NCI-H510A (cell line): ENCODE data around the gene SLC8A1.

Experiments
- DNase-seq: peaks from one replicate; lab custom pipeline; 2025; lab: John Stamatoyannopoulos, UW

SLC8A1 gene

GRCh38 chr2:40353231-40353630, 98.7 kb downstream of the SLC8A1 start:
- no peak for DNase-seq

GRCh38 chr2:40352703-40353099, 99.2 kb downstream of the SLC8A1 start:
- no peak for DNase-seq

GRCh38 chr2:40352041-40352702, 99.7 kb downstream of the SLC8A1 start:
- DNase-seq = no peak

GRCh38 chr2:40348665-40349064, 103.2 kb downstream of the SLC8A1 start:
- DNase-seq = no peak

- DNase-seq = no peak
Measured at GRCh38 chr2:40348038-40348437, 103.9 kb downstream of the SLC8A1 start.

- DNase-seq = no peak
Measured at GRCh38 chr2:40346535-40347354, 105.1 kb downstream of the SLC8A1 start.

- no peak for DNase-seq
Measured at GRCh38 chr2:40344364-40344763, 107.5 kb downstream of the SLC8A1 start.

- DNase-seq = no peak
Measured at GRCh38 chr2:40343902-40344301, 108.0 kb downstream of the SLC8A1 start.

GRCh38 chr2:40341198-40341597, 110.7 kb downstream of the SLC8A1 start:
- DNase-seq = no peak

GRCh38 chr2:40339026-40339425, 112.9 kb downstream of the SLC8A1 start:
- no peak for DNase-seq

- DNase-seq = no peak
Measured at GRCh38 chr2:40332191-40332826, 119.6 kb downstream of the SLC8A1 start.

- no peak for DNase-seq
Measured at GRCh38 chr2:40330096-40330495, 121.8 kb downstream of the SLC8A1 start.

GRCh38 chr2:40329739-40330030, 122.2 kb downstream of the SLC8A1 start:
- DNase-seq = no peak

- no peak for DNase-seq
Measured at GRCh38 chr2:40325116-40325515, 126.8 kb downstream of the SLC8A1 start.

- DNase-seq = no peak
Measured at GRCh38 chr2:40324656-40325055, 127.2 kb downstream of the SLC8A1 start.

GRCh38 chr2:40321822-40322221, 130.1 kb downstream of the SLC8A1 start:
- no peak for DNase-seq

- no peak for DNase-seq
Measured at GRCh38 chr2:40321016-40321623, 130.8 kb downstream of the SLC8A1 start.

GRCh38 chr2:40318921-40319320, 133.0 kb downstream of the SLC8A1 start:
- no peak for DNase-seq

- DNase-seq = no peak
Measured at GRCh38 chr2:40317761-40318160, 134.1 kb downstream of the SLC8A1 start.

GRCh38 chr2:40317046-40317445, 134.8 kb downstream of the SLC8A1 start:
- DNase-seq = no peak

- DNase-seq = no peak
Measured at GRCh38 chr2:40316620-40317019, 135.3 kb downstream of the SLC8A1 start.

- no peak for DNase-seq
Measured at GRCh38 chr2:40315683-40316082, 136.2 kb downstream of the SLC8A1 start.

- DNase-seq = no peak
Measured at GRCh38 chr2:40311026-40311425, 140.9 kb downstream of the SLC8A1 start.
